Right lobe of liver (tissue), 6 donors: ENCODE measurements around the gene COL19A1. TPM values are rescaled to one million over a fixed set of nuclear protein-coding genes. Genes with fewer than 3 reads are reported as not detected.

ENCODE experiments used
- ATAC-seq, 4 donors: fragments of 200-7000 bp; cut with Tn5 transposase; one replicate each; pipeline ENCODE4 v1.9.1; 2020; ENCODE audit warnings: mild to moderate bottlenecking in 4 of 4, moderate library complexity in 4 of 4
- DNase-seq, 3 donors: peaks; one replicate each; pipeline ENCODE4 v3.0.0-alpha.2; 2020
- H3K27ac ChIP-seq, 3 donors: fragments of 200-600 bp; one replicate each; pipeline ENCODE4 v1.8.0; 2022
- H3K27me3 ChIP-seq, 2 donors: fragments of 200-600 bp; one replicate each; pipeline ENCODE4 v1.8.0; 2022
- H3K36me3 ChIP-seq, 4 donors: fragments of 200-600 bp; sonication (generic) in 1 of 4; one replicate each; pipeline versions ENCODE4 v1.5.1 to v1.8.0; 2017 to 2022; ENCODE audit warnings: control low read depth in 1 of 4
- H3K4me1 ChIP-seq, 4 donors: fragments of 200-600 bp; sonication (generic) in 1 of 4; one replicate each; pipeline versions ENCODE4 v1.5.1 to v1.8.0; 2017 to 2022; ENCODE audit warnings: control low read depth in 1 of 4
- H3K4me3 ChIP-seq, 3 donors: fragments of 200-600 bp; one replicate each; pipeline ENCODE4 v1.8.0; 2022
- H3K9me3 ChIP-seq, 4 donors: fragments of 200-600 bp; sonication (generic) in 1 of 4; one replicate each; pipeline versions ENCODE4 v1.5.1 to v1.8.0; 2017 to 2022; ENCODE audit warnings: control low read depth in 1 of 4
- POLR2A ChIP-seq: fragments of 450-650 bp; IDR thresholded peaks from one replicate; pipeline ENCODE4 v1.6.1; 2017; ENCODE audit warnings: antibody characterized with exemption, mild to moderate bottlenecking
- WGBS: methylation state at CpG from one replicate; pipeline ENCODE4 v1.1.6; 2018; ENCODE audit warnings: low coverage, low lambda C conversion rate; ENCODE audit not compliant: insufficient coverage; ENCODE audit errors: missing lambda C conversion rate; 5-methylcytosine and 5-hydroxymethylcytosine counted together
- intact Hi-C, 2 donors: fragments of 100-400 bp; cut with DNase I; formaldehyde crosslinking; loops; one replicate each; pipeline versions ENCODE4 v1.11.2 to v1.14.1; 2022
- total RNA-seq, 6 experiments: library from RNA; depleted of rRNA in 2 of 6; stranded (reverse); fragments of >200 nt in 2 of 6; fragmentation: NEBNext Ultra II Directional in 3 of 6; extraction: Animal tissue kit (Norgen Biotek cat#: 25700) in 3 of 6; gene quantifications; one replicate each; pipeline versions ENCODE4 v1.1.0 to v1.2.4, GENCODE V29; 2016 to 2023
- TF ChIP-seq, protein P1 (sequence below), 4 donors: fragments of 200-600 bp in 3 of 4; fragments of 450-650 bp in 1 of 4; IDR thresholded peaks; one replicate each; pipeline versions ENCODE4 v1.5.1 to v1.8.0; 2016 to 2022; ENCODE audit warnings: antibody characterized with exemption in 4 of 4, mild to moderate bottlenecking in 2 of 4
- donor health status: DM: no; HTN: yes; CAD: no.
- donor health status: DM: no; HTN: no; CAD: no.
- donor health status: DM: no; HTN: no; CAD: no.
- donor health status: DM: no; HTN: yes; CAD: no.
- donor health status: DM: no; HTN: yes; CAD: no.

COL19A1 gene
- total RNA-seq, 6 experiments from 2014 or later: 0.18 to 0.39 (median 0.27) TPM; not detected in 2

DNA sequence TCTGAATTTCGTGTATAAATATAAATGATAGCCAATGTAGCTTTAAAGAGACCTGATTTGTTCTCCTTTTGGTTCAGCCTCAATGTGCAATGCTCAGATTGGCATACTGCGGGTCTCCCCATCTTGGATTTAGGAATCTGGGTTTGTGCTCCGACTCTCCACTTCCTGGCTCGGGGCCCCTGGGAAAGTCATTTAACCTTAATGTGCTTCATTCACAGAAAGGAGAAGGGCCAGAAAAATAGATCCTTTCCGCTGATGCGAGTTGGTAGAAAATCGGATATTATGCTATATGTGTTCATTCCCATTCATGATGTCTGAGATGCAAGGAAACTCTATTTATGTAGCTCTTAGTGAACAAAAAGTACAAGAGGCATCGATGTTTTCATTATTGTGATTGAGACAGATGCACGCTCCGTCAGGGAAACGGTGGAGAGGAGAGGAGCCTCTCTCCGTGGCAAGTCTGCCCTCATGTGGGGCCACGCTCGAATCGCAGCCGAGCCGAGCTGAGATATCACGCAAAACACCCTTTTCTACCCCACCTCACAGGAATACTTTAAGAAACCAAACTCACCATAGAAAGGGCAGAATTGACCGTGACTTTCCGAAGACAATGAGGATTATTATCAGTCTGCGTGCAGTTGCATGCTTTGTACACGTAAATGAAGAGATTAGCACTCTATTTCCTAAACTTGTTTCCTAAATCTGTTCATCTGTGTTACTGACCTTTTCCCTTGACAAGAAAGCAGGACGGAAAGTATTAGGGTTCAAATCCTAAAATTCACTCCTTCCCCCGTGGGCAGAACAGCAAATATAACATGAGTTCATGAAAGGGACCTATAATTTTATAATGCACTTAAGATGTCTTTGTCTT lies 300.0 kb downstream of the COL19A1 start:
- Histone ChIP-seq H3K9me3 (no peaks in the 10 kb centered on the region), H3K27ac (no peak overlapping the region), H3K4me3 (no peak overlapping the region), H3K4me1 (peaks cover 0 to 3% (median 0%) of the 10 kb centered on the region in 4 donors), H3K27me3 (peaks cover 0 to 5% of the 10 kb centered on the region in 2 donors), H3K36me3 (no peaks in the 10 kb centered on the region)
- WGBS: 9% methylated on average over 23 of the region's 24 CpGs
- TF ChIP-seq, protein P1, sequence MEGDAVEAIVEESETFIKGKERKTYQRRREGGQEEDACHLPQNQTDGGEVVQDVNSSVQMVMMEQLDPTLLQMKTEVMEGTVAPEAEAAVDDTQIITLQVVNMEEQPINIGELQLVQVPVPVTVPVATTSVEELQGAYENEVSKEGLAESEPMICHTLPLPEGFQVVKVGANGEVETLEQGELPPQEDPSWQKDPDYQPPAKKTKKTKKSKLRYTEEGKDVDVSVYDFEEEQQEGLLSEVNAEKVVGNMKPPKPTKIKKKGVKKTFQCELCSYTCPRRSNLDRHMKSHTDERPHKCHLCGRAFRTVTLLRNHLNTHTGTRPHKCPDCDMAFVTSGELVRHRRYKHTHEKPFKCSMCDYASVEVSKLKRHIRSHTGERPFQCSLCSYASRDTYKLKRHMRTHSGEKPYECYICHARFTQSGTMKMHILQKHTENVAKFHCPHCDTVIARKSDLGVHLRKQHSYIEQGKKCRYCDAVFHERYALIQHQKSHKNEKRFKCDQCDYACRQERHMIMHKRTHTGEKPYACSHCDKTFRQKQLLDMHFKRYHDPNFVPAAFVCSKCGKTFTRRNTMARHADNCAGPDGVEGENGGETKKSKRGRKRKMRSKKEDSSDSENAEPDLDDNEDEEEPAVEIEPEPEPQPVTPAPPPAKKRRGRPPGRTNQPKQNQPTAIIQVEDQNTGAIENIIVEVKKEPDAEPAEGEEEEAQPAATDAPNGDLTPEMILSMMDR (IDR thresholded peaks at IDR 0.05): peak; percentile 38 to 76 (median 66)
- TF ChIP-seq POLR2A: no peak
- ATAC-seq (peak; percentile 97 to 98 (median 98)), DNase-seq (peak; percentile 52 to 58 (median 58))
- intact Hi-C loops: loop anchor here in 1 of 2 donors (10.0 kb wide), 1 partner anchor 62 kb away; no protein-coding TSS in a partner anchor

DNA sequence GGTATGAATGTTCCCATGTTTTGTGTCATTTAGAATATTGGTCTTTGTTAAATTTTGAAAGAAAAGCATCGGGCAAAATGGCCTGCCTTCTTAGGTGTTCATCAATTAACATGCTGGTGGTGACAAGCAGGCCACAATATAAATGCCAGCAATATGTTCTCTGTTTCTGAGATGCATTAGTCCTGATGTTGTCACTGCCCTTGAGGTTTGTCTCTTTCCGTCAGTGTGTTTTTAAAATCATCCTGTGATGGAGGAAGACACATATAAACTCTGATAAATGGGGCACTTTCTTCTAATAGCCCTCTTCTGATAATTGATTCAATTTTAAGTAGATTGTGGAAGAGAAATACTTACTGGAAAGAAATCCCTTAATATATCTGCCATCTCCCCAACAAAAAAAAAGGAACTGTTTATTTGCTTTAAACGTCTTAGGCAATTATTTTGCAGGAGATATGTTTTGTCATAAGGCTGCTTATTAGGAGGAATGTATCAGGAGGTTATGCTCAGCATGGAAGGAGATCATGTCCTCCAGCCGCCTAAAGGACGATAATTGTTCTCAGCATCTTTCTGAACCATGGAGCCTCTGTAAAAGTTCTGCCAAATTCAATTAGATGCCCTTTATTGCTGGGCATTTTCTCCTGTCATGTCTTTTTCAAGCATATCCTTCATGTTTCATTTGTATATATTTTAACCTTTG lies 302.5 kb downstream of the COL19A1 start:
- H3K36me3 ChIP-seq: no peaks in the 10 kb centered on the region
- DNase-seq: no peak
- no peaks in the 10 kb centered on the region for H3K9me3 ChIP-seq
- no peak for ATAC-seq
- TF ChIP-seq, protein P1 (IDR thresholded peaks at IDR 0.05): no peak
- no peak for TF ChIP-seq POLR2A
- WGBS: 70% methylated on average over 5 of the region's 5 CpGs
- H3K27ac ChIP-seq: no peak overlapping the region
- intact Hi-C loops: loop anchor here in 1 of 2 donors (10.0 kb wide), 1 partner anchor 64 kb away; no protein-coding TSS in a partner anchor
- peaks cover 0 to 3% (median 0%) of the 10 kb centered on the region in 4 donors for H3K4me1 ChIP-seq
- H3K4me3 ChIP-seq: no peak overlapping the region
- peaks cover 0 to 5% of the 10 kb centered on the region in 2 donors for H3K27me3 ChIP-seq

DNA sequence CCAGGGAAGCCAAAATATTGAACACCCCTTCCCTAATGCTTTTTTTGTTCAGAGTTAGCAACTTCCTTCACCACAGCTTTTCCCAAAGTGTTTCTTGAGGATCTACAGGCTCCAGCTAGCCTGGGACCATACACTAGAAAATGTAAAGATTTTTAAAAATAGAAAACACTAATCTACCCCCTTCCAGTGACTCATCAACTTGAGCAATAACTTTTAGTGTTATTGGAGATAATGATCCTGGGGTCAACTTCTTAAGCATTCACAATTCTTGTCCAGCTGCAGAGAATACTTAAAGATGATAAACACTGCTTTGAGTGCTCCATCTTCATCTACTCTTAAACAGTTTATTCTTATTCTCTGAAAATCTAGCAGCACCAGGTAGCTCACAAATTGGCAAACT lies 304.9 kb downstream of the COL19A1 start:
- ATAC-seq (no peak), DNase-seq (no peak)
- Histone ChIP-seq H3K27ac (no peak overlapping the region), H3K27me3 (no peaks in the 10 kb centered on the region), H3K36me3 (no peaks in the 10 kb centered on the region), H3K4me1 (peaks cover 0 to under 1% (median 0%) of the 10 kb centered on the region in 4 donors), H3K9me3 (no peaks in the 10 kb centered on the region), H3K4me3 (no peak overlapping the region)
- intact Hi-C loops: no loop called here
- no peak for TF ChIP-seq POLR2A
- TF ChIP-seq, protein P1 (IDR thresholded peaks at IDR 0.05): no peak

DNA sequence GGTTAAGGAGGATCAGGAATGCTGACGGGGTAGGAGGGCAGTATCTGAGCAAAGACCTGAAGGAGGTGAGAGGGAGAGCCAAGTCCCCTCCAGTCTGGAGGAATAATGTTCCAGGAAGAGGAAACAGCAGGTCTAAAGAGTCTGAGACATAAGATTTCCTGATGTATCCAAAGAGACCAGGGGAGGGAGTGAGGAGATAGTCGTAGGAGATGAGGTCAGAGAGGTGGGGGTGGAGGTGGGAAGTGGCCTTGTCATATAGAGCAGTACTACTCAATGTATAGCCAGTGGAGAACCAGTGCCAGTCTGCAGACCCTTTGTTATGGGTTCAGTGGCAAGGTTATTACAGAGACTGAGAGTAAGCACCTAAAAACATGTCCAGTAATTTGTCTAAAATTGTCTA lies 305.9 kb downstream of the COL19A1 start:
- intact Hi-C loops: no loop called here
- Histone ChIP-seq H3K27ac (no peak overlapping the region), H3K27me3 (no peaks in the 10 kb centered on the region), H3K9me3 (no peaks in the 10 kb centered on the region), H3K4me3 (no peak overlapping the region), H3K4me1 (no peaks in the 10 kb centered on the region), H3K36me3 (no peaks in the 10 kb centered on the region)
- DNase-seq: no peak
- ATAC-seq: no peak
- 24% methylated on average over 2 of the region's 2 CpGs for WGBS
- TF ChIP-seq, protein P1 (IDR thresholded peaks at IDR 0.05): no peak
- no peak for TF ChIP-seq POLR2A
